ENCODE results near the gene GNAO1.
A peak's percentile ranks its signal among the peaks of the same experiment; 100 is the strongest.

GNAO1 gene

GRCh38 chr16:56337131-56337857 lies 146.0 kb downstream of the GNAO1 start:
- DNase-seq, result no peak

GRCh38 chr16:56337858-56338325 lies 146.6 kb downstream of the GNAO1 start:
- DNase-seq, result no peak

GRCh38 chr16:56338566-56339318 lies 147.5 kb downstream of the GNAO1 start:
- no peak for DNase-seq

GRCh38 chr16:56339431-56340195 lies 148.3 kb downstream of the GNAO1 start:
- DNase-seq, result no peak

GRCh38 chr16:56340416-56340815 lies 149.1 kb downstream of the GNAO1 start:
- no peak for DNase-seq

GRCh38 chr16:56340864-56341365 lies 149.6 kb downstream of the GNAO1 start:
- no peak for DNase-seq

- no peak for DNase-seq
Observed at GRCh38 chr16:56341656-56342399, 150.5 kb downstream of the GNAO1 start.

GRCh38 chr16:56343661-56344517 lies 152.6 kb downstream of the GNAO1 start:
- DNase-seq, result no peak

- no peak for DNase-seq
Observed at GRCh38 chr16:56344518-56345405, 153.5 kb downstream of the GNAO1 start.

GRCh38 chr16:56345406-56346050 lies 154.2 kb downstream of the GNAO1 start:
- no peak for DNase-seq

GRCh38 chr16:56346131-56346890 lies 155.0 kb downstream of the GNAO1 start:
- no peak for DNase-seq

GRCh38 chr16:56347166-56347565 lies 155.9 kb downstream of the GNAO1 start:
- DNase-seq, result peak; percentile 10

GRCh38 chr16:56347670-56348069 lies 156.4 kb downstream of the GNAO1 start:
- DNase-seq, result no peak

GRCh38 chr16:56348168-56349085 lies 157.1 kb downstream of the GNAO1 start:
- DNase-seq, result no peak

- DNase-seq, result no peak
Observed at GRCh38 chr16:56349086-56349415, 157.8 kb downstream of the GNAO1 start.

- no peak for DNase-seq
Observed at GRCh38 chr16:56349711-56350161, 158.4 kb downstream of the GNAO1 start.

- DNase-seq, result no peak
Observed at GRCh38 chr16:56350491-56351405, 159.5 kb downstream of the GNAO1 start.

Measured in 8988T (cell line).